HEK293 (cell line): ENCODE data around the gene STAT2.

Source experiments
- CTCF ChIA-PET: fragments of 350-600 bp; formaldehyde crosslinking; extraction: SDS; loops from one replicate; lab custom pipeline; 2021; ENCODE audit warnings: antibody characterized with exemption; lab: Yijun Ruan, JAX
- POLR2A ChIA-PET: fragments of 300-600 bp; formaldehyde crosslinking; extraction: SDS; loops from one replicate; lab custom pipeline; 2020; ENCODE audit warnings: antibody characterized with exemption, inconsistent platforms; lab: Yijun Ruan, JAX
- H3K27ac ChIP-seq: fragments of 200-500 bp; sonication (Bioruptor generic); 2 replicates; pipeline ENCODE4 v1.5.1; 2014; ENCODE audit warnings: low read depth, low read length, control low read depth, inconsistent platforms; ENCODE audit errors: extremely low read depth
- H3K36me3 ChIP-seq, 2 experiments: fragments of 200-500 bp in 1 of 2; sonication (Bioruptor generic) in 1 of 2; 1 replicate in 1 of 2; 2 replicates in 1 of 2; pipeline ENCODE4 v1.5.1; 2014 to 2017; ENCODE audit warnings: inconsistent platforms in 2 of 2, low read length in 2 of 2; ENCODE audit not compliant: control insufficient read depth in 2 of 2, insufficient read depth in 1 of 2
- H3K4me1 ChIP-seq: fragments of 200-500 bp; sonication (Bioruptor generic); 2 replicates; pipeline ENCODE4 v1.5.1; 2014; ENCODE audit warnings: mild to moderate bottlenecking, low read length, inconsistent platforms; ENCODE audit not compliant: control insufficient read depth, insufficient read depth
- H3K4me3 ChIP-seq: 2 replicates; pipeline ENCODE4 v1.5.1; 2011; ENCODE audit warnings: low read depth, mild to moderate bottlenecking, control low read depth, low read length, moderate library complexity
- H3K9me3 ChIP-seq: fragments of 200-500 bp; sonication (Bioruptor generic); 2 replicates; pipeline ENCODE4 v1.5.1; 2014; ENCODE audit warnings: low read depth, low read length, inconsistent platforms; ENCODE audit not compliant: control insufficient read depth, insufficient read depth
- GLI4 ChIP-seq: fragments of 450-650 bp; formaldehyde crosslinking; IDR thresholded peaks from 2 replicates; pipeline ENCODE4 v1.5.1; 2016; ENCODE audit warnings: missing biosample characterization, missing genetic modification characterization
- KLF1 ChIP-seq: fragments of 450-650 bp; formaldehyde crosslinking; IDR thresholded peaks from 2 replicates; pipeline ENCODE4 v1.5.1; 2016; ENCODE audit warnings: missing biosample characterization, missing genetic modification characterization
- KLF7 ChIP-seq: fragments of 450-650 bp; formaldehyde crosslinking; IDR thresholded peaks from 2 replicates; pipeline ENCODE4 v1.5.1; 2016; ENCODE audit warnings: missing biosample characterization, missing genetic modification characterization, borderline replicate concordance
- KLF9 ChIP-seq: fragments of 450-650 bp; formaldehyde crosslinking; IDR thresholded peaks from 2 replicates; pipeline ENCODE4 v1.5.1; 2016; ENCODE audit warnings: missing biosample characterization, missing genetic modification characterization, low read depth
- PRDM1 ChIP-seq: fragments of 450-650 bp; formaldehyde crosslinking; IDR thresholded peaks from 2 replicates; pipeline ENCODE4; 2016; ENCODE audit warnings: missing biosample characterization, missing genetic modification characterization
- ZNF10 ChIP-seq: fragments of 450-650 bp; formaldehyde crosslinking; IDR thresholded peaks from 2 replicates; pipeline ENCODE4 v1.5.1; 2017; ENCODE audit warnings: missing biosample characterization, missing genetic modification characterization
- ZNF132 ChIP-seq: fragments of 450-650 bp; formaldehyde crosslinking; IDR thresholded peaks from 2 replicates; pipeline ENCODE4 v1.5.1; 2017; ENCODE audit warnings: missing biosample characterization, missing genetic modification characterization, borderline replicate concordance
- ZNF138 ChIP-seq: fragments of 450-650 bp; formaldehyde crosslinking; IDR thresholded peaks from 2 replicates; pipeline ENCODE4 v1.5.1; 2016; ENCODE audit warnings: missing biosample characterization, missing genetic modification characterization, borderline replicate concordance
- ZNF211 ChIP-seq: fragments of 450-650 bp; formaldehyde crosslinking; IDR thresholded peaks from 2 replicates; pipeline ENCODE4 v1.5.1; 2016; ENCODE audit warnings: low read depth, missing biosample characterization, missing genetic modification characterization
- ZNF24 ChIP-seq: fragments of 450-650 bp; formaldehyde crosslinking; IDR thresholded peaks from 2 replicates; pipeline ENCODE4 v1.5.1; 2016; ENCODE audit warnings: missing biosample characterization, missing genetic modification characterization
- ZNF248 ChIP-seq: fragments of 450-650 bp; formaldehyde crosslinking; IDR thresholded peaks from 2 replicates; pipeline ENCODE4 v1.5.1; 2017; ENCODE audit warnings: missing biosample characterization, missing genetic modification characterization
- ZNF514 ChIP-seq: fragments of 450-650 bp; formaldehyde crosslinking; IDR thresholded peaks from 2 replicates; pipeline ENCODE4 v1.5.1; 2016; ENCODE audit warnings: missing biosample characterization, missing genetic modification characterization
- ZNF530 ChIP-seq: fragments of 450-650 bp; formaldehyde crosslinking; IDR thresholded peaks from 2 replicates; pipeline ENCODE4 v1.5.1; 2016; ENCODE audit warnings: low read depth, missing biosample characterization, missing genetic modification characterization
- ZNF623 ChIP-seq: fragments of 450-650 bp; formaldehyde crosslinking; IDR thresholded peaks from 2 replicates; pipeline ENCODE4 v1.5.1; 2016; ENCODE audit warnings: missing biosample characterization, missing genetic modification characterization
- ZNF707 ChIP-seq: fragments of 450-650 bp; formaldehyde crosslinking; IDR thresholded peaks from 2 replicates; pipeline ENCODE4 v1.5.1; 2016; ENCODE audit warnings: missing biosample characterization, missing genetic modification characterization
- ZSCAN30 ChIP-seq: fragments of 450-650 bp; IDR thresholded peaks from 2 replicates; pipeline ENCODE4 v1.5.1; 2018; ENCODE audit warnings: missing biosample characterization, mild to moderate bottlenecking, missing genetic modification characterization, moderate library complexity
- ZXDB ChIP-seq: fragments of 450-650 bp; formaldehyde crosslinking; IDR thresholded peaks from 2 replicates; pipeline ENCODE4 v1.5.1; 2016; ENCODE audit warnings: missing biosample characterization, missing genetic modification characterization
- TF ChIP-seq, protein P1 (sequence below): fragments of 450-650 bp; formaldehyde crosslinking; conservative IDR thresholded peaks from 2 replicates; pipeline ENCODE4 v1.5.1; 2016; ENCODE audit warnings: low read depth, missing biosample characterization, missing genetic modification characterization
- TF ChIP-seq, protein P2 (sequence below): fragments of 450-650 bp; formaldehyde crosslinking; IDR thresholded peaks from 2 replicates; pipeline ENCODE4 v1.5.1; 2016; ENCODE audit warnings: missing biosample characterization, missing genetic modification characterization
- TF ChIP-seq, protein P3 (sequence below): fragments of 450-650 bp; formaldehyde crosslinking; IDR thresholded peaks from 2 replicates; pipeline ENCODE4 v1.5.1; 2016; ENCODE audit warnings: missing biosample characterization, missing genetic modification characterization, low read depth
- TF ChIP-seq, protein P4 (sequence below): fragments of 450-650 bp; formaldehyde crosslinking; conservative IDR thresholded peaks from 2 replicates; pipeline ENCODE4 v1.5.1; 2016; ENCODE audit warnings: low read depth, missing biosample characterization, missing genetic modification characterization
- TF ChIP-seq, protein P5 (sequence below): fragments of 450-650 bp; formaldehyde crosslinking; IDR thresholded peaks from 2 replicates; pipeline ENCODE4 v1.5.1; 2016; ENCODE audit warnings: missing biosample characterization, missing genetic modification characterization
- TF ChIP-seq, protein P6 (sequence below): fragments of 450-650 bp; formaldehyde crosslinking; IDR thresholded peaks from 2 replicates; pipeline ENCODE4 v1.5.1; 2016; ENCODE audit warnings: missing biosample characterization, missing genetic modification characterization

STAT2 gene

DNA sequence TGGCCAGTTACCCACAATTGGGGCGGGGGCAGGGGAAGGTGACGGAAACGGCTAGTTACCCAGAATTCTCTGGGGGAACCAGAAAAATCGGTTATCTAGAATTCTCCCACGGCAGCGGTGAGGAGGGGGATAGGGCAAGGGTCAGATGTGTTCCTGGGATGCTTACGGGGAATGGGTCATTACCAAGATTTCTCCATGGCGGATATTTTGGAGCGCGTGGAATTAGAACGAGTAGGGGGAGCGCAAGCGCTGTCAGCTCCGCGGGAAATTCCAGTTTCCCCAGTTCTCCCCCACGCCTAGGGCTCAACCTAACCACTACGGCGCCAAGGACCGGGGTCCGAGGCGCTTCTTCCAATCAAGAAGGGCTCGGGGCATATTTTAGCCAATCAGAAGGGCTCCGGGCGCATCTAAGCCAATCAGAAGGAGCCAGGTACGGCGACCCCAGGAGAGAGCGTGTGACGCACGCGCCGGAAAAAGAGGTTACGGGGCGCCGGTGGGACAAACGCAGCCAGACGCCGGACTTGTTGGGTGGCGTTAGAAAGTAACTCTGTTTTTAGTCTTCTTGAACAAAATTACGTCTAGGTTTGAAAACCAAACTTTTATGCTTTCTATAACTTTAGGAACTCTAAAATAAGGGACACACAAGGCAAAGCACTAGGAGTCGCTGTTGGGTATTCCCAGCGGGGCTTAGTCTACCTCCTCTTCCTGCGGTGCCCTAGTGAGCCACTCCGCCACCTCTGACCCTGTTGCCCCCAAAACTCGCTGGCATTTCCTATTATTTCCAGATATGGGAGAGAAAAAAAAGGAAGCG is 26.0 kb downstream of the STAT2 start, which contains the start of gene PAN2:
Gene PAN2 (minus strand): TSS at position 322 of the 811 bp plus-strand sequence. CDS start 906 bp downstream, outside the sequence.
- Histone ChIP-seq H3K4me1 (peaks cover 5% of the 10 kb centered on the region), H3K4me3 (peak within 1 kb of the TSS; percentile 63), H3K9me3 (no peaks in the 10 kb centered on the region), H3K36me3 (no peaks in the 10 kb centered on the region; a peak in 1 of 3 replicates), H3K27ac (peak within 1 kb of the TSS; percentile 80)
- ChIA-PET CTCF (interaction anchor here (0.6 to 1.4 kb wide), 5 partner anchors 12 to 50 kb away, joined by 3 to 6 read pairs (median 5); no protein-coding TSS in a partner anchor), POLR2A (interaction anchor here (0.6 to 3.4 kb wide), 10 partner anchors 10 to 206 kb away, joined by 3 to 32 read pairs (median 4); partner anchors contain the start of genes CNPY2, ESYT1, SMARCC2 and STAT2)
- TF ChIP-seq ZNF248 (tag by site-specific recombination) (no peak), KLF7 (no peak), ZNF24 (tag by site-specific recombination) (0 out of 2 replicates have a peak, but pooled peaks have one; percentile 14), PRDM1 (tag by site-specific recombination) (peak; percentile 52; the same call in 1 of the 2 replicates), ZNF10 (tag by site-specific recombination) (no peak), ZNF138 (tag by site-specific recombination) (no peak), ZNF530 (tag by site-specific recombination) (no peak), ZNF514 (tag by site-specific recombination) (no peak), ZNF132 (tag by site-specific recombination) (no peak), ZXDB (tag by site-specific recombination) (peak; percentile 90), ZSCAN30 (tag by site-specific recombination) (peak; percentile 58; the same call in 1 of the 2 replicates), KLF9 (tag by site-specific recombination) (no peak), ZNF211 (tag by site-specific recombination) (no peak), ZNF707 (no peak), KLF1 (tag by site-specific recombination) (no peak), ZNF623 (tag by site-specific recombination) (no peak), GLI4 (tag by site-specific recombination) (peak; percentile 60; the same call in 1 of the 2 replicates)
- TF ChIP-seq, protein P1, sequence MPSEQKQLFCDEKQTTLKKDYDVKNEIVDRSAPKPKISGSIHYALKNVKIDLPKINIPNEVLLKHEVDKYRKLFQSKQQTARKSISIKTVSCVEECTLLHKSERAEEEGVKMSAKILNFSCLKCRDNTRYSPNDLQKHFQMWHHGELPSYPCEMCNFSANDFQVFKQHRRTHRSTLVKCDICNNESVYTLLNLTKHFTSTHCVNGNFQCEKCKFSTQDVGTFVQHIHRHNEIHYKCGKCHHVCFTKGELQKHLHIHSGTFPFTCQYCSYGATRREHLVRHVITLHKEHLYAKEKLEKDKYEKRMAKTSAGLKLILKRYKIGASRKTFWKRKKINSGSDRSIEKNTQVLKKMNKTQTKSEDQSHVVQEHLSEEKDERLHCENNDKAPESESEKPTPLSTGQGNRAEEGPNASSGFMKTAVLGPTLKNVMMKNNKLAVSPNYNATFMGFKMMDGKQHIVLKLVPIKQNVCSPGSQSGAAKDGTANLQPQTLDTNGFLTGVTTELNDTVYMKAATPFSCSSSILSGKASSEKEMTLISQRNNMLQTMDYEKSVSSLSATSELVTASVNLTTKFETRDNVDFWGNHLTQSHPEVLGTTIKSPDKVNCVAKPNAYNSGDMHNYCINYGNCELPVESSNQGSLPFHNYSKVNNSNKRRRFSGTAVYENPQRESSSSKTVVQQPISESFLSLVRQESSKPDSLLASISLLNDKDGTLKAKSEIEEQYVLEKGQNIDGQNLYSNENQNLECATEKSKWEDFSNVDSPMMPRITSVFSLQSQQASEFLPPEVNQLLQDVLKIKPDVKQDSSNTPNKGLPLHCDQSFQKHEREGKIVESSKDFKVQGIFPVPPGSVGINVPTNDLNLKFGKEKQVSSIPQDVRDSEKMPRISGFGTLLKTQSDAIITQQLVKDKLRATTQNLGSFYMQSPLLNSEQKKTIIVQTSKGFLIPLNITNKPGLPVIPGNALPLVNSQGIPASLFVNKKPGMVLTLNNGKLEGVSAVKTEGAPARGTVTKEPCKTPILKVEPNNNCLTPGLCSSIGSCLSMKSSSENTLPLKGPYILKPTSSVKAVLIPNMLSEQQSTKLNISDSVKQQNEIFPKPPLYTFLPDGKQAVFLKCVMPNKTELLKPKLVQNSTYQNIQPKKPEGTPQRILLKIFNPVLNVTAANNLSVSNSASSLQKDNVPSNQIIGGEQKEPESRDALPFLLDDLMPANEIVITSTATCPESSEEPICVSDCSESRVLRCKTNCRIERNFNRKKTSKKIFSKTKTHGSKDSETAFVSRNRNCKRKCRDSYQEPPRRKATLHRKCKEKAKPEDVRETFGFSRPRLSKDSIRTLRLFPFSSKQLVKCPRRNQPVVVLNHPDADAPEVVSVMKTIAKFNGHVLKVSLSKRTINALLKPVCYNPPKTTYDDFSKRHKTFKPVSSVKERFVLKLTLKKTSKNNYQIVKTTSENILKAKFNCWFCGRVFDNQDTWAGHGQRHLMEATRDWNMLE: peak; percentile 42
- TF ChIP-seq, protein P2, sequence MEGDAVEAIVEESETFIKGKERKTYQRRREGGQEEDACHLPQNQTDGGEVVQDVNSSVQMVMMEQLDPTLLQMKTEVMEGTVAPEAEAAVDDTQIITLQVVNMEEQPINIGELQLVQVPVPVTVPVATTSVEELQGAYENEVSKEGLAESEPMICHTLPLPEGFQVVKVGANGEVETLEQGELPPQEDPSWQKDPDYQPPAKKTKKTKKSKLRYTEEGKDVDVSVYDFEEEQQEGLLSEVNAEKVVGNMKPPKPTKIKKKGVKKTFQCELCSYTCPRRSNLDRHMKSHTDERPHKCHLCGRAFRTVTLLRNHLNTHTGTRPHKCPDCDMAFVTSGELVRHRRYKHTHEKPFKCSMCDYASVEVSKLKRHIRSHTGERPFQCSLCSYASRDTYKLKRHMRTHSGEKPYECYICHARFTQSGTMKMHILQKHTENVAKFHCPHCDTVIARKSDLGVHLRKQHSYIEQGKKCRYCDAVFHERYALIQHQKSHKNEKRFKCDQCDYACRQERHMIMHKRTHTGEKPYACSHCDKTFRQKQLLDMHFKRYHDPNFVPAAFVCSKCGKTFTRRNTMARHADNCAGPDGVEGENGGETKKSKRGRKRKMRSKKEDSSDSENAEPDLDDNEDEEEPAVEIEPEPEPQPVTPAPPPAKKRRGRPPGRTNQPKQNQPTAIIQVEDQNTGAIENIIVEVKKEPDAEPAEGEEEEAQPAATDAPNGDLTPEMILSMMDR (tag by site-specific recombination): peak; percentile 68
- TF ChIP-seq, protein P3, sequence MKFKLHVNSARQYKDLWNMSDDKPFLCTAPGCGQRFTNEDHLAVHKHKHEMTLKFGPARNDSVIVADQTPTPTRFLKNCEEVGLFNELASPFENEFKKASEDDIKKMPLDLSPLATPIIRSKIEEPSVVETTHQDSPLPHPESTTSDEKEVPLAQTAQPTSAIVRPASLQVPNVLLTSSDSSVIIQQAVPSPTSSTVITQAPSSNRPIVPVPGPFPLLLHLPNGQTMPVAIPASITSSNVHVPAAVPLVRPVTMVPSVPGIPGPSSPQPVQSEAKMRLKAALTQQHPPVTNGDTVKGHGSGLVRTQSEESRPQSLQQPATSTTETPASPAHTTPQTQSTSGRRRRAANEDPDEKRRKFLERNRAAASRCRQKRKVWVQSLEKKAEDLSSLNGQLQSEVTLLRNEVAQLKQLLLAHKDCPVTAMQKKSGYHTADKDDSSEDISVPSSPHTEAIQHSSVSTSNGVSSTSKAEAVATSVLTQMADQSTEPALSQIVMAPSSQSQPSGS (tag by site-specific recombination): no peak
- TF ChIP-seq, protein P4, sequence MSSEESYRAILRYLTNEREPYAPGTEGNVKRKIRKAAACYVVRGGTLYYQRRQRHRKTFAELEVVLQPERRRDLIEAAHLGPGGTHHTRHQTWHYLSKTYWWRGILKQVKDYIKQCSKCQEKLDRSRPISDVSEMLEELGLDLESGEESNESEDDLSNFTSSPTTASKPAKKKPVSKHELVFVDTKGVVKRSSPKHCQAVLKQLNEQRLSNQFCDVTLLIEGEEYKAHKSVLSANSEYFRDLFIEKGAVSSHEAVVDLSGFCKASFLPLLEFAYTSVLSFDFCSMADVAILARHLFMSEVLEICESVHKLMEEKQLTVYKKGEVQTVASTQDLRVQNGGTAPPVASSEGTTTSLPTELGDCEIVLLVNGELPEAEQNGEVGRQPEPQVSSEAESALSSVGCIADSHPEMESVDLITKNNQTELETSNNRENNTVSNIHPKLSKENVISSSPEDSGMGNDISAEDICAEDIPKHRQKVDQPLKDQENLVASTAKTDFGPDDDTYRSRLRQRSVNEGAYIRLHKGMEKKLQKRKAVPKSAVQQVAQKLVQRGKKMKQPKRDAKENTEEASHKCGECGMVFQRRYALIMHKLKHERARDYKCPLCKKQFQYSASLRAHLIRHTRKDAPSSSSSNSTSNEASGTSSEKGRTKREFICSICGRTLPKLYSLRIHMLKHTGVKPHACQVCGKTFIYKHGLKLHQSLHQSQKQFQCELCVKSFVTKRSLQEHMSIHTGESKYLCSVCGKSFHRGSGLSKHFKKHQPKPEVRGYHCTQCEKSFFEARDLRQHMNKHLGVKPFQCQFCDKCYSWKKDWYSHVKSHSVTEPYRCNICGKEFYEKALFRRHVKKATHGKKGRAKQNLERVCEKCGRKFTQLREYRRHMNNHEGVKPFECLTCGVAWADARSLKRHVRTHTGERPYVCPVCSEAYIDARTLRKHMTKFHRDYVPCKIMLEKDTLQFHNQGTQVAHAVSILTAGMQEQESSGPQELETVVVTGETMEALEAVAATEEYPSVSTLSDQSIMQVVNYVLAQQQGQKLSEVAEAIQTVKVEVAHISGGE (tag by site-specific recombination): peak; percentile 85
- TF ChIP-seq, protein P5, sequence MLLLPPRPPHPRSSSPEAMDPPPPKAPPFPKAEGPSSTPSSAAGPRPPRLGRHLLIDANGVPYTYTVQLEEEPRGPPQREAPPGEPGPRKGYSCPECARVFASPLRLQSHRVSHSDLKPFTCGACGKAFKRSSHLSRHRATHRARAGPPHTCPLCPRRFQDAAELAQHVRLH: peak; percentile 60
- TF ChIP-seq, protein P6, sequence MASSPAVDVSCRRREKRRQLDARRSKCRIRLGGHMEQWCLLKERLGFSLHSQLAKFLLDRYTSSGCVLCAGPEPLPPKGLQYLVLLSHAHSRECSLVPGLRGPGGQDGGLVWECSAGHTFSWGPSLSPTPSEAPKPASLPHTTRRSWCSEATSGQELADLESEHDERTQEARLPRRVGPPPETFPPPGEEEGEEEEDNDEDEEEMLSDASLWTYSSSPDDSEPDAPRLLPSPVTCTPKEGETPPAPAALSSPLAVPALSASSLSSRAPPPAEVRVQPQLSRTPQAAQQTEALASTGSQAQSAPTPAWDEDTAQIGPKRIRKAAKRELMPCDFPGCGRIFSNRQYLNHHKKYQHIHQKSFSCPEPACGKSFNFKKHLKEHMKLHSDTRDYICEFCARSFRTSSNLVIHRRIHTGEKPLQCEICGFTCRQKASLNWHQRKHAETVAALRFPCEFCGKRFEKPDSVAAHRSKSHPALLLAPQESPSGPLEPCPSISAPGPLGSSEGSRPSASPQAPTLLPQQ (tag by site-specific recombination): peak; percentile 51; the same call in 1 of the 2 replicates
